ENCODE data around the gene PRSS56. TPM values are rescaled to one million over a fixed set of nuclear protein-coding genes. Genes with fewer than 3 reads are reported as not detected.

The PRSS56 gene
- total RNA-seq, 1 donor from 2014 or later, result not detected

DNA sequence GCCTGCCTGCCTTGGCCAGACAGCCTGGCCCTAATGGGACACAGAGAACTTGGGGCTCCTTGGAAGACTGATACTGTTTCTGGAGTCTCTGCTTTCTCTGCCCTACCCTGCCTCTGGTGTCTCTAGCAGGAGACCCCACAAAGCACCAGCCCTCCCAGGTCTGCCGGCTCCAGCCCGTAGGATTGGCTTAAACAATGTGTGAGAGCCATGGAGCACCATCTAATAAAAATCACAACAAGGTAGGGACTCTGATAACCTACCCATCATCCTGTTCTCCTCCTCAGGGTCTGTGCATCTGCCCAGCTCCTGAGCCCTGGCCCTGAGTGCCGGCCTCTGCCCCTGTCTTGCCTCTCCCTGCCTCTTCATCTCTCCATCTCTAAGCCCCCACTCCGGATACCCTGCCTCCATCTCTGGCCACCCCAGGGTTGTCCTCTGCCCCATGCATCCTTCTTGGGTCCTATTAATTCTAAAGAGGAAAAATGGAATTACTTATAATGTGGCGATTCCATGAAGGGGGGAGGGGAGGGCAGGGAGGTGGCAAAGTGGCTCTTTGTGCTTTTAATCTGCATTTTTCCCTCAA is 31.4 kb upstream of the PRSS56 start:
- peaks cover 8% of the 10 kb centered on the region for H3K4me1 ChIP-seq
- no peak overlapping the region for H3K27ac ChIP-seq
- peak; percentile 7 for DNase-seq
- no peaks in the 10 kb centered on the region for H3K9me3 ChIP-seq
- peaks cover 63% of the 10 kb centered on the region for H3K27me3 ChIP-seq (ENCODE audit: low read depth)
- no peak for ATAC-seq
- TF ChIP-seq CTCF (IDR thresholded peaks at IDR 0.05), result no peak
- H3K4me3 ChIP-seq, result no peak overlapping the region
- intact Hi-C loops (cut with DNase I), result no loop called here
- no peaks in the 10 kb centered on the region for H3K36me3 ChIP-seq

GRCh38 chr2:232489516-232490220 is 30.5 kb upstream of the PRSS56 start:
- Histone ChIP-seq H3K4me3 (no peak overlapping the region), H3K27me3 (ENCODE audit: low read depth) (peaks cover 54% of the 10 kb centered on the region), H3K4me1 (peaks cover 8% of the 10 kb centered on the region), H3K9me3 (no peaks in the 10 kb centered on the region), H3K27ac (no peak overlapping the region), H3K36me3 (no peaks in the 10 kb centered on the region)
- no peak for TF ChIP-seq CTCF (IDR thresholded peaks at IDR 0.05)
- intact Hi-C loops (cut with DNase I), result no loop called here
- DNase-seq (peak; percentile 22), ATAC-seq (no peak)

- TF ChIP-seq CTCF (IDR thresholded peaks at IDR 0.05), result no peak
- Histone ChIP-seq H3K36me3 (no peaks in the 10 kb centered on the region), H3K27me3 (ENCODE audit: low read depth) (peaks cover 46% of the 10 kb centered on the region), H3K27ac (no peak overlapping the region), H3K4me3 (no peak overlapping the region), H3K4me1 (peaks cover 8% of the 10 kb centered on the region), H3K9me3 (no peaks in the 10 kb centered on the region)
- intact Hi-C loops (cut with DNase I), result no loop called here
- ATAC-seq, result no peak
- DNase-seq, result peak; percentile 33
Observed at GRCh38 chr2:232490221-232491138, 29.7 kb upstream of the PRSS56 start.

- Histone ChIP-seq H3K27ac (no peak overlapping the region), H3K4me3 (no peak overlapping the region), H3K27me3 (ENCODE audit: low read depth) (peaks cover 38% of the 10 kb centered on the region), H3K9me3 (no peaks in the 10 kb centered on the region), H3K4me1 (peaks cover 8% of the 10 kb centered on the region), H3K36me3 (no peaks in the 10 kb centered on the region)
- peak; percentile 14 for DNase-seq
- intact Hi-C loops (cut with DNase I), result no loop called here
- ATAC-seq, result no peak
- TF ChIP-seq CTCF (IDR thresholded peaks at IDR 0.05), result no peak
Observed at GRCh38 chr2:232491139-232491780, 28.9 kb upstream of the PRSS56 start.

DNA sequence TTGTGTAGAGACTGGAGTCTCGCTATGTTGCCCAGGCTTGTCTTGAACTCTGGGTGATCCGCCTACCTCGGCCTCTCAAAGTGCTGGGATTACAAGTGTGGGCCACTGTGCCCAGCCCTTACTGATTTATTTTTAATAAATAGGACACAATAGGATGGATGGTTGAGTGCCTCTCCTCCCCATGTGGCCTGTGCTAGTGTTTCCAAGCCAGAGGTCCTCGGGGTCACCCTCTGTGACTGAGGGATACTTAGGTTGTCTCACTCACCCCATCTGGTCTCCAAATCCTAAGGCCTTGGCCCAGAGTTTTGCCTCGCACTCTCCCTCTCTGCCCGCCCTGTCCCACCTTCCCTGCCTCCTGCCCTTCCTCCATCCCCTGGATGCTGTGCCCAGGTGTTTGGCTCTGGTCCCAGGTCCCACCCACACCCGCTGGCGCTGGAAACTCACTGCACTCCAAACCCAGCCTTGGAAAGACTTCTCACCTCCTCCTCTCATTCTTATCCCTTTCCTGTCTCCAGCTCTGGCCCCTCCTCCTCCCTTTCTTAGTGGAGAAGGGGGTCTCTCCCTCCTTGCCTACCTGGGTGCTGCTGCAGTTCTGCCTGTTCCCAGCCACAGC is 27.8 kb upstream of the PRSS56 start:
- Histone ChIP-seq H3K27me3 (ENCODE audit: low read depth) (peaks cover 27% of the 10 kb centered on the region), H3K27ac (no peak overlapping the region), H3K4me1 (no peaks in the 10 kb centered on the region), H3K36me3 (no peaks in the 10 kb centered on the region), H3K4me3 (no peak overlapping the region), H3K9me3 (no peaks in the 10 kb centered on the region)
- ATAC-seq, result no peak
- TF ChIP-seq CTCF (IDR thresholded peaks at IDR 0.05), result no peak
- intact Hi-C loops (cut with DNase I), result no loop called here
- peak; percentile 16 for DNase-seq
